Measurements from ENCODE around the gene GPR78.

DNA sequence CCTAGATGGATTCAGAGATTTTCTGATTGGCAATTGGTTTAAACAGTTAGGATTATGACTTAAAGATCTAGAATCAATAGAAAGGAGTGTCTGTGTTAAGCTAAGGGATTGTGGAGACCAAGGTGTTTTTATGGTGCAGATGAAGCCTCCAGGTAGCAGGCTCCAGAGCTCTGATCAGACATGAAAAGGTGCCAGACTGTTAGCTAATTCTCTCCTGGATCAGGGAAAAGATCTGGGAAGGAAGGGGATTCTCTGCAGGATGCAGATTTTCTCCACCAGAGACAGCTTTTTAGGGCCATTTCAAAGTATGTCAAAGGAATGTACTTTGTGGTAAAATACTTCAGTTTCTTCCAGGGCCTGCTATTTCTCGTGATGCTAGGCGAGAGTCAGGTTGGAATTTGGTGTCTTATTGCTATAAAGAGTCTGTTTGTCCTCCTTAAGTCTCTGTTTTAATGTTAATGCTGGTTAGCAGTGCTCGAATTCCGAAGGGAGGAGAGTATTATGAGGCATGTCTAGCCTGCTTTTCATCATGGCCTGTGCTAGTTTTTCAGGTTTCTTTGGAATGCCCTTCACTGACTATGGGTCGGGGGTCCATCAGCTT lies 12.0 kb upstream of the GPR78 start:
- TF ChIP-seq ZNF792 (tag by site-specific recombination; IDR thresholded peaks at IDR 0.05) (no peak), GLI2 (tag by site-specific recombination; IDR thresholded peaks at IDR 0.05; ENCODE audit: borderline replicate concordance, low read depth) (no peak)
- TF ChIP-seq, protein P1, sequence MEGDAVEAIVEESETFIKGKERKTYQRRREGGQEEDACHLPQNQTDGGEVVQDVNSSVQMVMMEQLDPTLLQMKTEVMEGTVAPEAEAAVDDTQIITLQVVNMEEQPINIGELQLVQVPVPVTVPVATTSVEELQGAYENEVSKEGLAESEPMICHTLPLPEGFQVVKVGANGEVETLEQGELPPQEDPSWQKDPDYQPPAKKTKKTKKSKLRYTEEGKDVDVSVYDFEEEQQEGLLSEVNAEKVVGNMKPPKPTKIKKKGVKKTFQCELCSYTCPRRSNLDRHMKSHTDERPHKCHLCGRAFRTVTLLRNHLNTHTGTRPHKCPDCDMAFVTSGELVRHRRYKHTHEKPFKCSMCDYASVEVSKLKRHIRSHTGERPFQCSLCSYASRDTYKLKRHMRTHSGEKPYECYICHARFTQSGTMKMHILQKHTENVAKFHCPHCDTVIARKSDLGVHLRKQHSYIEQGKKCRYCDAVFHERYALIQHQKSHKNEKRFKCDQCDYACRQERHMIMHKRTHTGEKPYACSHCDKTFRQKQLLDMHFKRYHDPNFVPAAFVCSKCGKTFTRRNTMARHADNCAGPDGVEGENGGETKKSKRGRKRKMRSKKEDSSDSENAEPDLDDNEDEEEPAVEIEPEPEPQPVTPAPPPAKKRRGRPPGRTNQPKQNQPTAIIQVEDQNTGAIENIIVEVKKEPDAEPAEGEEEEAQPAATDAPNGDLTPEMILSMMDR (tag by site-specific recombination; IDR thresholded peaks at IDR 0.05) = no peak

Measured in HEK293 (cell line).